Erythroblast (primary cell): Measurements from ENCODE around the gene GREM2.

Source experiments
- GATA1 ChIP-seq: IDR thresholded peaks from 2 replicates; pipeline ENCODE4 v1.6.1; 2011; ENCODE audit warnings: low read depth, mild to moderate bottlenecking, control low read depth, low read length, moderate library complexity
- POLR2A ChIP-seq: IDR thresholded peaks from 2 replicates; pipeline ENCODE4 v1.6.1; 2011; ENCODE audit warnings: mild to moderate bottlenecking, low read length

GRCh38 chr1:240613356-240614142, 1.6 kb upstream of the GREM2 start:
- no peak for TF ChIP-seq POLR2A
- TF ChIP-seq GATA1, result no peak
